Cardiac fibroblast (primary cell): ENCODE results near the gene DAGLA.

ENCODE experiments used
- DNase-seq, 2 donors: peaks; one replicate each; pipeline versions ENCODE4 v3.0.0 to v3.0.0-alpha.2; 2010; ENCODE audit warnings: low read depth in 2 of 2
- H3K4me3 ChIP-seq, 2 donors: replicated peaks in 1 of 2; 1 replicate in 1 of 2; 2 replicates in 1 of 2; pipeline ENCODE4 v1.5.1; 2011; ENCODE audit warnings: low read depth in 2 of 2, low read length in 2 of 2, mild to moderate bottlenecking in 2 of 2, moderate library complexity in 1 of 2
- CTCF ChIP-seq: IDR thresholded peaks from one replicate; pipeline ENCODE4 v1.5.1; 2011; ENCODE audit warnings: low read depth, mild to moderate bottlenecking, low read length, inconsistent platforms

The DAGLA gene

GRCh38 chr11:61696602-61697001, 16.4 kb downstream of the DAGLA start:
- H3K4me3 ChIP-seq, result no peak overlapping the region
- no peak for TF ChIP-seq CTCF
- no peak for DNase-seq

GRCh38 chr11:61697078-61697502, 16.9 kb downstream of the DAGLA start:
- no peak for TF ChIP-seq CTCF
- H3K4me3 ChIP-seq, result no peak overlapping the region
- no peak for DNase-seq

- TF ChIP-seq CTCF, result no peak
- H3K4me3 ChIP-seq, result no peak overlapping the region
- DNase-seq, result no peak
These were observed 17.6 kb downstream of the DAGLA start for GRCh38 chr11:61697764-61698163.

GRCh38 chr11:61698173-61698948, 18.2 kb downstream of the DAGLA start:
- TF ChIP-seq CTCF, result no peak
- H3K4me3 ChIP-seq, result no peak overlapping the region
- no peak for DNase-seq

GRCh38 chr11:61699737-61700160, 19.6 kb downstream of the DAGLA start:
- H3K4me3 ChIP-seq, result no peak overlapping the region
- DNase-seq, result no peak
- TF ChIP-seq CTCF, result no peak

- H3K4me3 ChIP-seq, result no peak overlapping the region
- DNase-seq, result peak; percentile 66 to 70
- TF ChIP-seq CTCF, result no peak
These were observed 20.0 kb downstream of the DAGLA start for GRCh38 chr11:61700212-61700611.

- no peak overlapping the region for H3K4me3 ChIP-seq
These were observed 20.5 kb downstream of the DAGLA start for GRCh38 chr11:61700720-61701119.

More at GRCh38 chr11:61700720-61701119, 20.5 kb downstream of the DAGLA start:
- TF ChIP-seq CTCF, result no peak
- no peak for DNase-seq
